ENCODE data around the gene ARPC2. TPM values are rescaled to one million over a fixed set of nuclear protein-coding genes. Genes with fewer than 3 reads are reported as not detected.

Gene ARPC2
- total RNA-seq, 4 donors from 2014 or later = 278 to 384 (median 348) TPM

- no peak for TF ChIP-seq CTCF (IDR thresholded peaks at IDR 0.05)
- DNase-seq (ENCODE audit: low spot score) (no peak), ATAC-seq (ENCODE audit: low FRiP score) (peak; percentile 54)
Measured at GRCh38 chr2:218180467-218181114, 36.4 kb upstream of the ARPC2 start.

- no peak for TF ChIP-seq CTCF (IDR thresholded peaks at IDR 0.05)
- DNase-seq (ENCODE audit: low spot score) = no peak
- no peak for ATAC-seq (ENCODE audit: low FRiP score)
Measured at GRCh38 chr2:218184331-218184730, 32.7 kb upstream of the ARPC2 start.

GRCh38 chr2:218186355-218186766 is 30.6 kb upstream of the ARPC2 start:
- peak; percentile 63 for ATAC-seq (ENCODE audit: low FRiP score)
- TF ChIP-seq CTCF (IDR thresholded peaks at IDR 0.05) = peak in 1 of 3 donors; percentile 26
- DNase-seq (ENCODE audit: low spot score) = peak; percentile 52

GRCh38 chr2:218186876-218187275 is 30.1 kb upstream of the ARPC2 start:
- ATAC-seq (ENCODE audit: low FRiP score) = no peak
- TF ChIP-seq CTCF (IDR thresholded peaks at IDR 0.05) = no peak

GRCh38 chr2:218187296-218188015 is 29.5 kb upstream of the ARPC2 start:
- no peak for TF ChIP-seq CTCF (IDR thresholded peaks at IDR 0.05)
- peak; percentile 78 for ATAC-seq (ENCODE audit: low FRiP score)
- DNase-seq (ENCODE audit: low spot score) = no peak

More at GRCh38 chr2:218186876-218187275, 30.1 kb upstream of the ARPC2 start:
- no peak for DNase-seq (ENCODE audit: low spot score)

- no peak for TF ChIP-seq CTCF (IDR thresholded peaks at IDR 0.05)
- no peak for DNase-seq (ENCODE audit: low spot score)
Measured at GRCh38 chr2:218188528-218188927, 28.5 kb upstream of the ARPC2 start.

More at GRCh38 chr2:218188528-218188927, 28.5 kb upstream of the ARPC2 start:
- no peak for ATAC-seq (ENCODE audit: low FRiP score)

All from omental fat pad (tissue), 4 donors.